Activated CD4-positive, alpha-beta T cell treated with anti-CD3 and anti-CD28 coated beads, Interleukin-2, amount 50 U/mL, for 48 hours (primary cell): ENCODE measurements around the gene DAPK2.
"Not testable (repeated sequence)": the region's sequence is repeated elsewhere in the genome, so short reads cannot be mapped to it uniquely, and the experiment has no call there.

Experiments used
- DNase-seq, 2 experiments: peaks; one replicate each; pipeline ENCODE4 v3.0.0-alpha.2; 2020

DAPK2 gene

GRCh38 chr15:63909819-63910437 is 136.4 kb downstream of the DAPK2 start:
- no peak for DNase-seq

- no peak for DNase-seq
These were observed 137.3 kb downstream of the DAPK2 start for GRCh38 chr15:63908991-63909390.

DNA sequence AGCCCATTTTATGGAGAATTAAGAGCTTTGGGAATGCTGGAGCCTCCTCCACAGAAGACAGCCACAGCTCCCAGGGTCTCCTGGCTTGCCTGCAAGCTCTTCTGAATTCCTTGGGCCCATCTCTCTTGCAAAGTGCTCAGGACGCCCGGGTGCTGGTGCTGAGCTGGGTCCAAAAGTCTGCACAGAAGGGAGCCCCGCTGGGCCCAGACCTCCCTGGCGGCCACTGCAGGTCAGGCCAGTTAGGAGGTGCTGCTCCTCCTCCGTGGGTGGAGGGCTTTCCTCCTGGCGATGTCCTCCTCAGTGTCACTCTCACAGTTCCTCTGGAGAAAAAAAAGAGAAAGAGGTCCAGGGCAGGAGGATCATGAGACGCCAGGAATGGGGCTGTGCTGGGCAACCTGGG is 138.0 kb downstream of the DAPK2 start:
- DNase-seq: no peak

DNA sequence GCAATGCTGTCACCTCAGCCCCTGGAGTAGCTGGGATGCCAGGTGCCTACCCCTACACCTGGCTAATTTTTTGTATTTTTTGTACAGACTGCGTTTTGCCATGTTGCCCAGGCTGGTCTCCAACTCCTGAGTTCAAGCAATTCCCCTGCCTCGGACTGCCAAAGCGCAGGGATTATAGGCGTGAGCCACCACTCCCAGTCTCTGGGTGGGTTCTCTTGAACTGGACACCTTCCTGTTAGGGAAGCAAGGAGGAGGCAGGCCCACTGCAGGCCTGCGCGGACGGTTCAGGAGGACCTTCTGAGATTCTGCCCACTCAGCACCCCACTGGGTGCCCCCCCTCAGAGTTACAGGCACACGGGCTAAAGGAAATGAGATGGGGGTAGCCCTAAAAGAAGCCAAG is 138.8 kb downstream of the DAPK2 start:
- no peak for DNase-seq

GRCh38 chr15:63906266-63906584 is 140.1 kb downstream of the DAPK2 start:
- DNase-seq: no peak

DNA sequence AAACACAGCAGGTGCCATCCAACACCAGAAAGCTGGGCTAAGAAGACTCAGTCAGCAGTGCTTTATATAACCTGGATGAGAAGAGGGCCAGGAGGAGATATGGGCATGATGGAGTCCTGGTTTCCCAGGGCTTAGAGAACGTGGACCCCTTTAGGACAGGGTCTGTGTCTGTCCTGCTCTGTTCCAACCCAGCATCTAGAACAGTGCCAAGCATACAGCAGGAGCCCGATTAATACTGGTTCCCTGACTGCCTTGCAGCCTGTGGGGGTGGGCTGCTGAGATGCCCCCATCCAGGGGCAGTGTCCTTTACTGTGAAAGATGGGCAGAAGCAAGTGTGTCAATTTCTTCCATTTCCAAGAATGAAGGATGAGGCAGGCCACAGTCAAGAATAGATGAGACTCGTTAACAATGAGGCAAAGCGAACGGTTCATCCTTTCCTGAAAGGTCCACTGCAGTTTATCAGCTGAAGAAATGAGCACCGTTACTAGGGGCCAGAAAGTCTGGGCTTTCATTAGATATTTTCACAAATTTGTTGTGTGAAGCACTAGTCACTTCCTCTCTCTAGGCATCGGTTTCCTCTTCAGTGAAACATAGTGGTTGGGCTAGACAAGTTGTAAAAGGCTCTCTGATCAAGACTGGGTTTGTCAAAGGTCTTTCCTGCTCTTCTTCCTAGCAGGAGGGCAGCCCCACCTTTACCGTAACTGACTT is 140.6 kb downstream of the DAPK2 start:
- no peak for DNase-seq

GRCh38 chr15:63905131-63905530 is 141.2 kb downstream of the DAPK2 start:
- DNase-seq: no peak

DNA sequence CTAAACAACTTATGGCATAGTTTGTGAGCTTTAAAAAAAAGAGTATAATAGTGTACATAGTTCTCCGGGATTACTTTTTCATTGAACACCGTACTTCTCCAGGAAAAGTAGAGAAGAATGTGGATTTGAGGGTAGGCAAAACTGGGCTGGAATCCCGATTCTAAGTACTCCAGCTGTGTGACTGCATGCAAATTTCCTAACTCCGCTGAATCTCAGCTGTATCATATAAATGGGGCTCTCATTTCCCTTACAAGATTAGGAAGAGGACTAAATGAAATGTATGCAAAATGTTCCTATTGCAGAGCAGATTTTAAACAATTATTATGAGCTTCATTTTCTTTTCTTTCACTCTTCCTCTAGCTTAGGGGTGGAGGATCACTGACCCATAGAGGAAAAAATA is 142.2 kb downstream of the DAPK2 start:
- DNase-seq: no peak

DNA sequence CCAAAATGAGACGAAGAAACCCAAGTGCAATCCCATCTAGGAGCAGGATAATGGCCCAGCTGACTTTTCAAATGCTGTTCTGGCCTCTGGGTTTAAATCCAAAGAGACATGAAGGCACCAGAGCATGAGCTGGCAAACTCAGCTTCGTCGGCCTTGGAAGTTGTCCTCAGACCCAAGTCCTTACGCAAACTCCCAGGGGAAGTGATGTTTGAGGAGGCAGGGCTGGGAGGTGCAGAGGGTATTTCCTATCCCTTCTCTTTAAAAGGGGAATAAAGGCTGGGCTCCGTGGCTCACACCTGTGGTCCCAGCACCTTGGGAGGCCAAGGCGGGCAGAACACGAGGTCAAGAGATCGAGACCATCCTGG is 143.6 kb downstream of the DAPK2 start:
- DNase-seq: no peak

GRCh38 chr15:63901912-63902670 is 144.2 kb downstream of the DAPK2 start:
- no peak for DNase-seq

DNA sequence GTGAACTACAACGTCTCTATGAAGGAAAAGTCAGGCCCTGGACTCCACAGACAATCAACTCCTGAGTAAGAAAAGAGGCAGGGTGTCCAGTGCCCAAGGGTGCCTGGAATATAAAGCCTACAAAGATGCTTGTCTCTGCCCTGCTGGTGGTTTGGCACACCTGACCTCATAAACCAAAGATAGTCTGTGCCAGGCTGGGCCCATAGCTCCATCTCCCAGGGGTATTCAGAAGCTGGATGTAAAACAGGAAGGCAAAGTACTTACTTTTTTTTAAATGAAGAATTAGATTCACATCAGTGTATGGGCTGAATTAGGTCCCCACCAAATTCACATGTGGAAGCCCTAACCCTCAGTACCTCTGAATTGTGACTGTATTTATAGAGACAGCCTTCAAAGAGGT is 146.0 kb downstream of the DAPK2 start:
- no peak for DNase-seq

DNA sequence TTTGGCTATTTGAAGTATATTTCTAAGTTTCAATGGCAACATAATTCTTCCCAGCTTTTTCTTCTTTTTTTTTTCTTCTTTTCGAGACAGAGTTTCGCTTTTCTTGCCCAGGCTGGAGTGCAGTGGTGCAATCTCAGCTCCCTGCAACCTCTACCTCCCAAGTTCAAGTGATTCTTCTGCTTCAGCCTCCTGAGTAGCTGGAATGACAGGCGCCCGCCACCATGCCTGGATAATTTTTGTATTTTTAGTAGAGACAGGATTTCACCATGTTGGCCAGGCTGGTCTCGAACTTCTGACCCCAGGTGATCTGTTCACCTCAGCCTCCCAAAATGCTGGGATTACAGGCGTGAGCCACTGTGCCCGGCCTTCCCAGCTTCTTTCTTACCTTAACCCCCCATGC is 146.7 kb downstream of the DAPK2 start:
- DNase-seq: not testable (repeated sequence)

GRCh38 chr15:63899193-63899592 is 147.1 kb downstream of the DAPK2 start:
- no peak for DNase-seq

DNA sequence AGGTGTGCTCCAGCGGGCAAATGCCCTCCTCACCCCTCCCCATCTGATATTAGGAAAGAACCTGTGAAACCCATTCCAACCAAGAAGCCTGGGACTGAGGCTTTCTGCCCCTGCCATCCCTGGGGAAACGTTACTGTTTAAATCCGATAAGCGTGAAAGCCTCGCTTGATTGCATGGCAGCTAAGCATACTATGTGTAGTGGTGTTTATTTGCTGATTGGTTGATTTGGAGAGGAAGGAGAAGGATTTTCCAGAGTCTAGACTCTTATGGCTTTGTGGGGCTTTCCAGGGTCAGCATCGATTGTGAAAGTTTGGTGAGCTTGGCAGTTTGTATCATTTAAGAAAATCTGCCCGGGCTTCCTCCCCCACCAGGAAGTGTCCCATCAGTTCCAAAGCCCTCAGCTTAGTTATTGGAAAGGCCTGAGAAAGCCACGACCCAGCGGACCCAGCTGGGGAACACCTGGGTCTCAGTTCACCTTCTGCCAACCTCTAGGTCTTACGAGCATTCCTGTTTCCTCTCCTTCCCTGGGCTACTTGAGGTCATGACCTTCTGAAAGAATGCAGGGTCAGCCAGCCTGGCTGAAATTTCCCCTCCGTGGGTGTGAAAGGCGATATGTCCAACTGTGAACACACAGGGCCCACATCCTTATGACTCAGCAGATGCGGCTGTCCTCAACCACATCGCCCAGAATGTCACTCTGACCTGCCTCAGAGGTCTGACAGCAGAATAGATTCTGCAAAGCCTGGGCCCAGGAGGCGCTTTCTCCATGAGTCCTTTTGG is 149.8 kb downstream of the DAPK2 start:
- peak in 1 of 2 experiments; percentile 38 for DNase-seq

DNA sequence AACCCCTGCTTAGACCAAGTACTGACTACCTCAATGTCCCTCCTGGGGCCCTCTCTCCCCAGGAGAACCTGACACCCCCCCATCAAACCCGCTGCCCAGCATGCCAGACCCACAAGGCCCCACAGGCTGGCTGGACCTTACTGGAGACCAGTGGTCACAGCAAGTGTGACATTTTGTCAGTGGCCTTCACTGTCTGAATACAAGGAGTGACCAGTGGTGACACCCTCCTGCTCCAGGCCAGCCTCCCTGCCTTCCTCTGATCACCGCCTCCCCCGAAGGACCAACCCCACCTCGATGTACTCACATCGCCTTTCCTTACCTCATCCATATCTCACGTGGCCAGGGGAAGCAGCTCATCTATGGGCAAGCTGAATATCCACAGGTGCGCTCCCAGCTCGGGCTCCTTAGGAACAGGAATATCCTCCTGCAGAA is 150.5 kb downstream of the DAPK2 start:
- DNase-seq: no peak

DNA sequence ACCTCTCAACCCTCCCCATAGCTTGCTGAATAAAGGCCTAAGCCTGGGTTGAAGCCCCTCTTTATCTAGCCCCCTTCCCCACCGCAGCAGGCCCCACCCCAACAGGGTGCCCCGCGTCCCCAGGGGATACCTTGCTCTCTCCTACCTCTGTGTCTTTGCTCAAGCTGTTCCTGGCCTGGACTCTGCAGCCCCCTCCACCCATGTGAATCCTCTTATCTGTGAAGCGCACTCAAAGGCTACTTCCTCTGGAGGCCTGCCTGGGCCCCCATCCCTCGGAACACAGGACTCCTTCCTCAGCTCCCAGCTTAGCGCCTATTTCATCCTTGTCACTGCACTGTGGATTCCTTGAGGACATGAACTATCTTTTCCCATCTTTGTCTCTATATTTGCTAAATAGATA is 151.1 kb downstream of the DAPK2 start:
- no peak for DNase-seq

DNA sequence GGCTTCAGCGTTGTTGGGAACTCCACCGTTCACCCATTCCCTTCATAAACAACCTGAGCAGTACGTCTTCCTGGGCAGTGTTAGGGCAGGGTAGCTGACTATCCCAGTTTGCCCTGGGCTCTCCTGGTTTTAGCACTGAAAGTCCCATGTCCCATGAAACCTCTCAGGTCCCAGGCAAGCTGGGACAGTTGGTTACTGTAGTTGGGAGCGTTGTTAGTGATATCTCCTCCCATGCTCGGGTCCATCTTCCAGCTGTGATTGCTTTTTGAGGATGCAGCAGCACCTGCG is 151.7 kb downstream of the DAPK2 start:
- no peak for DNase-seq

DNA sequence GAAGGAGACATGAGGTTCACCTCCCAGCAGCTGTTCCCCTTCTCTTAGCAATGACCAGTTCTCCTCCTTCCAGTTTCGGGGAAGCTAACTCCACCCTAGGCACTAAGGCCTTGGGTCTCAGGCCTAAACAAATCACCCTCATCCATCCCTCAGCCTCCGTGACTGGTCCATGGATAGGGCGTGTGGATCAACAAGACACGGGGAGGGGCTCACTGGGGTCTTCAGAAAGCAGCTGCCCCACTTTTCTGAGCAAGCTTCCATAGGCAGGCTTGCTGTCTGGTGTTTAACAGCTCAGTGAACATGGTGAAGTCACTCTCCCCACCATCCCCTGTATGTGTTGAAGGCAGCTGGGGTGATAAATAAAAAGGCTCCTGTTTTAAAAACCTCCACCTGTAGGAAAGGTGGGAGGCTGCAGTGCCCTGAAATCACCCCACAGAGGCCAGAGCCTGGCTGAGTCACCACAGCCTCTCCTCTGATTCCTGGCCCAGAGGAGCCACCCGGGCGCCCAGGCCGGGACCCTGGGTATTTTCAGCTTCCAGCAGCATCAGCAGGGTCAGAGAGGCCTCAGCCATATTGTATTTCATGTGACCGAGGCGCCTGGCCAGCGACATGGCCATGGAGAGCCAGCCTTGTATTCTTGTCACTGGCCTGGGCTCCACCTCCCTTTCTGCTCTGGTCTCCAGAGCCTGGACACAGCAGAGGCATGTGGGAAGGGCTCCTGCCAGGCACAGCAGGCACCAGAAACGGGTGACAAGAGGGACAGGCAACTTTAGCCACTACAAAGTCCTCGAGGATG is 152.2 kb downstream of the DAPK2 start:
- no peak for DNase-seq

- peak; percentile 71 to 81 for DNase-seq
These were observed 153.4 kb downstream of the DAPK2 start for GRCh38 chr15:63892794-63893441.

DNA sequence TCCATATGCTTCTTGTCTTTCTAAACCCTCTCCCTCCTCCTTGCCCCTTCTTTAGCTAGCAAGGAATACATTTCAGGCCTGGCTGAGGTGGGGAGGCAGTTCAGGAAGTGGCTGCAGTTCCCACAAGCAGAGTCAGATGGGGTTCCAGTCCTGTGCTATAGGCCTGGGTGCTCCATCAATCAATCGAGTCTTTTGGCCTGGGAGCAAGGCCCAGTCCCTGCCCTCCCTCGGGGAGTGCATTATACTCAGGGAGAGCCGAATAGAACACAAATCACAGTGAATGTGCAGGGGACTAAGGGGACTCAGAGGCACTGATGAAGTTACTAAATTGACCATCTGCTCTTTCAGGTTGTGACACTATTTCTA is 154.5 kb downstream of the DAPK2 start:
- no peak for DNase-seq

- DNase-seq: peak; percentile 83 to 88
These were observed 155.1 kb downstream of the DAPK2 start for GRCh38 chr15:63891079-63891767.

DNA sequence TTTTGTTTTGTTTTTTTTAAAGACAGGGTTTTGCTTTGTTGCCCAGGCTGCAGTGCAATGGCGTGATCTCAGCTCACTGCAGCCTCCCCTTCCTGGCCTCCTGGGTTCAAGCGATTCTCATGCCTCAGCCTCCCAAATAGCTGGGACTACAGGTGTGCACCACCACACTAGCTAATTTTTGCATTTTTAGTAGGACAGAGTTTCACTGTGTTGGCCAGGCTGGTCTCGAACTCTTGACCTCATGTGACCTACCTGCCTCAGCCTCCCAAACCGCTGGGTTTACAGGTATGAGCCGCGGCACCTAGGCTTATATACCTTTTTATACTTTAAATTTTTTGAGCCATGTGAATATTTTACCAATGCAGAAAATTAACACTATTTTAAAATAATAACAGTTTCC is 155.7 kb downstream of the DAPK2 start:
- no peak for DNase-seq
